WI38 (cell line): ENCODE data around the gene LRRC32.
"Not testable (repeated sequence)": the region's sequence is repeated elsewhere in the genome, so short reads cannot be mapped to it uniquely, and the experiment has no call there.

Experiments used
- H3K4me3 ChIP-seq: 2 replicates; pipeline ENCODE4 v1.5.1; 2011; ENCODE audit warnings: low read depth, mild to moderate bottlenecking, control low read depth, low read length
- CTCF ChIP-seq: IDR thresholded peaks from 2 replicates; pipeline ENCODE4 v1.5.1; 2012; ENCODE audit warnings: low read depth, mild to moderate bottlenecking, control low read depth, low read length

The LRRC32 gene

GRCh38 chr11:76623884-76624419, 46.6 kb downstream of the LRRC32 start:
- no peak for TF ChIP-seq CTCF
- H3K4me3 ChIP-seq: no peak overlapping the region

GRCh38 chr11:76623171-76623883, 47.2 kb downstream of the LRRC32 start:
- H3K4me3 ChIP-seq: no peak overlapping the region
- no peak for TF ChIP-seq CTCF

- H3K4me3 ChIP-seq: no peak overlapping the region
These were observed 48.0 kb downstream of the LRRC32 start for GRCh38 chr11:76622493-76623094.

GRCh38 chr11:76621868-76622267, 48.7 kb downstream of the LRRC32 start:
- no peak overlapping the region for H3K4me3 ChIP-seq
- no peak for TF ChIP-seq CTCF

More at GRCh38 chr11:76622493-76623094, 48.0 kb downstream of the LRRC32 start:
- TF ChIP-seq CTCF: no peak

- no peak overlapping the region for H3K4me3 ChIP-seq
- TF ChIP-seq CTCF: no peak
These were observed 49.1 kb downstream of the LRRC32 start for GRCh38 chr11:76621466-76621865.

- TF ChIP-seq CTCF: no peak
These were observed 50.1 kb downstream of the LRRC32 start for GRCh38 chr11:76620489-76620888.

GRCh38 chr11:76619801-76620200, 50.7 kb downstream of the LRRC32 start:
- not testable (repeated sequence) for H3K4me3 ChIP-seq

More at GRCh38 chr11:76620489-76620888, 50.1 kb downstream of the LRRC32 start:
- H3K4me3 ChIP-seq: no peak overlapping the region
